Ishikawa (cell line): ENCODE measurements around the gene MAFB.

ENCODE experiments used
- CEBPB ChIP-seq: IDR thresholded peaks from 2 replicates; pipeline ENCODE4 v1.6.1; 2012
- CREB1 ChIP-seq: IDR thresholded peaks from 2 replicates; pipeline ENCODE4 v1.6.1; 2012; ENCODE audit warnings: low read depth
- EP300 ChIP-seq: IDR thresholded peaks from 2 replicates; pipeline ENCODE4 v1.6.1; 2012; ENCODE audit warnings: borderline replicate concordance
- RAD21 ChIP-seq: IDR thresholded peaks from 2 replicates; pipeline ENCODE4 v1.6.1; 2012; ENCODE audit warnings: low read depth
- REST ChIP-seq: IDR thresholded peaks from 2 replicates; pipeline ENCODE4 v1.6.1; 2012; ENCODE audit warnings: low read depth, mild to moderate bottlenecking
- TAF1 ChIP-seq: IDR thresholded peaks from 2 replicates; pipeline ENCODE4 v1.6.1; 2012; ENCODE audit warnings: low read depth, mild to moderate bottlenecking
- TCF12 ChIP-seq: IDR thresholded peaks from 2 replicates; pipeline ENCODE4 v1.6.1; 2012; ENCODE audit warnings: low read depth
- TEAD4 ChIP-seq: IDR thresholded peaks from 2 replicates; pipeline ENCODE4 v1.6.1; 2012
- TF ChIP-seq, protein P1 (sequence below): IDR thresholded peaks from 2 replicates; pipeline ENCODE4 v1.6.1; 2012
- TF ChIP-seq, protein P2 (sequence below): IDR thresholded peaks from 2 replicates; pipeline ENCODE4 v1.6.1; 2012

DNA sequence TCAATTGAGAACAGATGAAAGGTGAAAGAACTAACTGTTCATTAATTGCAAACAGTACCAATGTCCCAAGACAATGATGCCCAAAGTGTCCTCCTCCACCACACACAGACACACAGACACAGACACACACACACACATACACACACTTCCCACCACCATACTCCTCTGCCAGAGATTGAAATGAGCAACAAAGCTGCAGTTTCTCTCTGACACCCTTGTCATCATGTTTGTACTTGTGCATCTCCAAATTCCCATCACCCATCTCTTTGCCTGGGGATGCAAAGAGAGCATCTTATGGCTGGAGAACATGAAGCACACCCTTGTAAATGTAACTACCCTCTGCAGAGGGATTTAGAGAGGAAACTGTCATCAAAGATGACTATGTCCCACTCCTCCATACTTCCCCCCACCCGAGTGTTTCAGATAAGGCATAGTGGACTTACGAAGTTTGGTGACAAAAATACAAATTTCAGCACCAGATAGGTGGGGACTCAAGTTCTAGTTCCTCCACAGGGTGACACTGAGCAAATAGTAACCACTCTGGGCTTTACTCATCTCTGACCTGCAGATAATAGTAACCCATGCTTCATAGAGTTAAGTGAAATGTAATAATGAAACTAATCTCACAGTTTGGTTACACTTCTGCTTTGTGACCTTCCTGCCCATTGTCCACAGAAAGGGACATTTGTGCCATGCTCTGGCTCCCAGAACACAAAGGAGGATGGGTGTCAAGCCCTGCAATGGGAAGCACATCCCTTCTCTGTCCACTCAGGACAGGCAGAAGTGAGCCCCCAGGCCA lies 8.7 kb downstream of the MAFB start:
- TF ChIP-seq CEBPB (no peak), CREB1 (no peak), RAD21 (no peak), TEAD4 (no peak), TCF12 (no peak), TAF1 (no peak), EP300 (no peak), REST (no peak)
- TF ChIP-seq, protein P1, sequence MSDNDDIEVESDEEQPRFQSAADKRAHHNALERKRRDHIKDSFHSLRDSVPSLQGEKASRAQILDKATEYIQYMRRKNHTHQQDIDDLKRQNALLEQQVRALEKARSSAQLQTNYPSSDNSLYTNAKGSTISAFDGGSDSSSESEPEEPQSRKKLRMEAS = no peak
- TF ChIP-seq, protein P2, sequence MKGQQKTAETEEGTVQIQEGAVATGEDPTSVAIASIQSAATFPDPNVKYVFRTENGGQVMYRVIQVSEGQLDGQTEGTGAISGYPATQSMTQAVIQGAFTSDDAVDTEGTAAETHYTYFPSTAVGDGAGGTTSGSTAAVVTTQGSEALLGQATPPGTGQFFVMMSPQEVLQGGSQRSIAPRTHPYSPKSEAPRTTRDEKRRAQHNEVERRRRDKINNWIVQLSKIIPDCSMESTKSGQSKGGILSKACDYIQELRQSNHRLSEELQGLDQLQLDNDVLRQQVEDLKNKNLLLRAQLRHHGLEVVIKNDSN = no peak
